ENCODE measurements around the gene TTLL8. TPM values are rescaled to one million over a fixed set of nuclear protein-coding genes. Genes with fewer than 3 reads are reported as not detected.
"Not testable (repeated sequence)": the region's sequence is repeated elsewhere in the genome, so short reads cannot be mapped to it uniquely, and the experiment has no call there.

The TTLL8 gene
- polyA plus RNA-seq, 1 donor from 2014 or later: not detected

DNA sequence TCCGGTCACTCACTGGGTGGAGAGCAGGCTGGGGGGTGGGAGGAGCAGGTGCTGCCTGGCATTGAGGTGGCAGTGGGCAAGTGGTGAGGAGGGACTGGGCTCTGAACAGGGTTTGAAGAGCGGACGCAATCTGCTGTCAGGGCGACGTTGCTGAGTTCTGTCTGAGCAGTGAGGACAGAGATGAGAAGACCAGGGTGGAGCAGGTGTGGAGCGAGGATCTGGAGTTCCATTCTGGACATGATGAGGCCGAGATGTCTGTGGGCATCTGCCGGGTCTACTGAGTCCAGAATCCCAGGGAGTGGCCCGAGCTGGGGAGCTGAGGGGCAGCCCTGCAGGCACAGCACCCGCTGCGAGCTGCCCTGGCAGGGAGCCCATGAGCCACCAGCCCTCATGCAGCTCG is 29.5 kb upstream of the TTLL8 start:
- no peaks in the 10 kb centered on the region for H3K9me3 ChIP-seq (ENCODE audit: low read length)
- H2AFZ ChIP-seq (ENCODE audit: low read depth, low read length): no peak overlapping the region
- no peaks in the 10 kb centered on the region for H3F3A ChIP-seq (ENCODE audit: insufficient read depth, low read length, poor library complexity, severe bottlenecking)
- no peak for TF ChIP-seq EZH2 (IDR thresholded peaks at IDR 0.05; ENCODE audit: borderline replicate concordance, insufficient read depth, low read length, poor library complexity, severe bottlenecking)
- TF ChIP-seq, protein P1, sequence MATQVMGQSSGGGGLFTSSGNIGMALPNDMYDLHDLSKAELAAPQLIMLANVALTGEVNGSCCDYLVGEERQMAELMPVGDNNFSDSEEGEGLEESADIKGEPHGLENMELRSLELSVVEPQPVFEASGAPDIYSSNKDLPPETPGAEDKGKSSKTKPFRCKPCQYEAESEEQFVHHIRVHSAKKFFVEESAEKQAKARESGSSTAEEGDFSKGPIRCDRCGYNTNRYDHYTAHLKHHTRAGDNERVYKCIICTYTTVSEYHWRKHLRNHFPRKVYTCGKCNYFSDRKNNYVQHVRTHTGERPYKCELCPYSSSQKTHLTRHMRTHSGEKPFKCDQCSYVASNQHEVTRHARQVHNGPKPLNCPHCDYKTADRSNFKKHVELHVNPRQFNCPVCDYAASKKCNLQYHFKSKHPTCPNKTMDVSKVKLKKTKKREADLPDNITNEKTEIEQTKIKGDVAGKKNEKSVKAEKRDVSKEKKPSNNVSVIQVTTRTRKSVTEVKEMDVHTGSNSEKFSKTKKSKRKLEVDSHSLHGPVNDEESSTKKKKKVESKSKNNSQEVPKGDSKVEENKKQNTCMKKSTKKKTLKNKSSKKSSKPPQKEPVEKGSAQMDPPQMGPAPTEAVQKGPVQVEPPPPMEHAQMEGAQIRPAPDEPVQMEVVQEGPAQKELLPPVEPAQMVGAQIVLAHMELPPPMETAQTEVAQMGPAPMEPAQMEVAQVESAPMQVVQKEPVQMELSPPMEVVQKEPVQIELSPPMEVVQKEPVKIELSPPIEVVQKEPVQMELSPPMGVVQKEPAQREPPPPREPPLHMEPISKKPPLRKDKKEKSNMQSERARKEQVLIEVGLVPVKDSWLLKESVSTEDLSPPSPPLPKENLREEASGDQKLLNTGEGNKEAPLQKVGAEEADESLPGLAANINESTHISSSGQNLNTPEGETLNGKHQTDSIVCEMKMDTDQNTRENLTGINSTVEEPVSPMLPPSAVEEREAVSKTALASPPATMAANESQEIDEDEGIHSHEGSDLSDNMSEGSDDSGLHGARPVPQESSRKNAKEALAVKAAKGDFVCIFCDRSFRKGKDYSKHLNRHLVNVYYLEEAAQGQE (IDR thresholded peaks at IDR 0.05; ENCODE audit: borderline replicate concordance): no peak
- no peak for TF ChIP-seq MXI1 (conservative IDR thresholded peaks at IDR 0.05; ENCODE audit: poor library complexity, severe bottlenecking)
- TF ChIP-seq EP300 (conservative IDR thresholded peaks at IDR 0.05; ENCODE audit: poor library complexity, severe bottlenecking): no peak
- TF ChIP-seq, protein P2, sequence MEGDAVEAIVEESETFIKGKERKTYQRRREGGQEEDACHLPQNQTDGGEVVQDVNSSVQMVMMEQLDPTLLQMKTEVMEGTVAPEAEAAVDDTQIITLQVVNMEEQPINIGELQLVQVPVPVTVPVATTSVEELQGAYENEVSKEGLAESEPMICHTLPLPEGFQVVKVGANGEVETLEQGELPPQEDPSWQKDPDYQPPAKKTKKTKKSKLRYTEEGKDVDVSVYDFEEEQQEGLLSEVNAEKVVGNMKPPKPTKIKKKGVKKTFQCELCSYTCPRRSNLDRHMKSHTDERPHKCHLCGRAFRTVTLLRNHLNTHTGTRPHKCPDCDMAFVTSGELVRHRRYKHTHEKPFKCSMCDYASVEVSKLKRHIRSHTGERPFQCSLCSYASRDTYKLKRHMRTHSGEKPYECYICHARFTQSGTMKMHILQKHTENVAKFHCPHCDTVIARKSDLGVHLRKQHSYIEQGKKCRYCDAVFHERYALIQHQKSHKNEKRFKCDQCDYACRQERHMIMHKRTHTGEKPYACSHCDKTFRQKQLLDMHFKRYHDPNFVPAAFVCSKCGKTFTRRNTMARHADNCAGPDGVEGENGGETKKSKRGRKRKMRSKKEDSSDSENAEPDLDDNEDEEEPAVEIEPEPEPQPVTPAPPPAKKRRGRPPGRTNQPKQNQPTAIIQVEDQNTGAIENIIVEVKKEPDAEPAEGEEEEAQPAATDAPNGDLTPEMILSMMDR (IDR thresholded peaks at IDR 0.05; ENCODE audit: poor library complexity, severe bottlenecking): no peak
- no peak for TF ChIP-seq SMC3 (conservative IDR thresholded peaks at IDR 0.05; ENCODE audit: poor library complexity)
- no peak for TF ChIP-seq POLR2AphosphoS5 (IDR thresholded peaks at IDR 0.05)
- no peak for TF ChIP-seq RAD21 (conservative IDR thresholded peaks at IDR 0.05)
- TF ChIP-seq TAF1 (IDR thresholded peaks at IDR 0.05; ENCODE audit: low read depth): no peak
- no peaks in the 10 kb centered on the region for H3K9me2 ChIP-seq (ENCODE audit: insufficient read depth, low read length)
- no peaks in the 10 kb centered on the region for H3K79me2 ChIP-seq (replicated peaks; ENCODE audit: insufficient read depth, low read length)
- no peak overlapping the region for H3K9ac ChIP-seq (ENCODE audit: low read length)
- no peak overlapping the region for H3K4me3 ChIP-seq (ENCODE audit: low read length)
- no peak overlapping the region for H3K27ac ChIP-seq (ENCODE audit: low read length)
- H3K4me2 ChIP-seq (ENCODE audit: low read length): no peak overlapping the region
- H3K27me3 ChIP-seq (ENCODE audit: insufficient read depth, low read depth, low read length): no peaks in the 10 kb centered on the region
- H3K36me3 ChIP-seq (ENCODE audit: insufficient read depth, low read length): no peaks in the 10 kb centered on the region
- no peaks in the 10 kb centered on the region for H4K20me1 ChIP-seq (ENCODE audit: insufficient read depth)

DNA sequence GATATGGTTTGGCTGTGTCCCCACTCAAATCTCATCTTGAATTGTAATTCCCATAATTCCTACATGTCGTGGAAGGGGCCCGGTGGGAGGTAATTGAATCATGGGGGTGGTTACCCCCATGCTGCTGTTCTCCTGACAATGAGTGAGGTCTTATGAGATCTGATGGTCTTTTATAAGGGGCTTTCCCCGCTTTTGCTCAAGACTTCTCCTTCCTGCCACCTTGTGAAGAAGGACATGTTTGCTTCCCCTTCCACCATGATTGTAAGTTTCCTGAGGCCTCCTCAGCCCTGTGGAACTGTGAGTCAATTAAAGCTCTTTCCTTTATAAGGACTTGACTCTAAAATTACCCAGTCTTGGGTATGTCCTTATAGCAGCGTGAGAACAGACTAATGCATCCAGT is 28.9 kb upstream of the TTLL8 start:
- H3K27ac ChIP-seq (ENCODE audit: low read length); H3K79me2 ChIP-seq (replicated peaks; ENCODE audit: insufficient read depth, low read length); H3K4me2 ChIP-seq (ENCODE audit: low read length); H3F3A ChIP-seq (ENCODE audit: insufficient read depth, low read length, poor library complexity, severe bottlenecking); H2AFZ ChIP-seq (ENCODE audit: low read depth, low read length); H3K9me2 ChIP-seq (ENCODE audit: insufficient read depth, low read length); H3K36me3 ChIP-seq (ENCODE audit: insufficient read depth, low read length); H3K9me3 ChIP-seq (ENCODE audit: low read length); H3K9ac ChIP-seq (ENCODE audit: low read length); H3K4me3 ChIP-seq (ENCODE audit: low read length); H3K27me3 ChIP-seq (ENCODE audit: insufficient read depth, low read depth, low read length); H4K20me1 ChIP-seq (ENCODE audit: insufficient read depth): not testable (repeated sequence)

DNA sequence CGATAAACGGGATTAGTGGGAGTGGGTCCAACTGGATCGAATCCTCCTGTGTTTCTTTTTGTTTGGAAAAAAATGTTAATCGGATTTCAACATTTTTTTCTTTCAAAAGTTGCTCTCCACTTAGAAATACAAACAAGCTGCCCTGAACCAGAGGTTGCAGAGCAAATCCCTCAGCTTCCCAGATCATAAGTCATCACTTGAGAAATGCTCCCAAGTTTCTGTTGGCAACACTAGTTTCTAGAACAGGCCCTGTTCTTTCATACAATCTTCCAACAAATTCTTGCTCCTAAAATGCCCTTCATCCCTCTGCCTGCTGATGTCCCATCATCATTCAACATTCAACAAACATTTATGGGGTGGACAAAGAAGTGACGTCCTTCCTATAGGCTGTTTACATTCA is 28.4 kb upstream of the TTLL8 start:
- Histone ChIP-seq H3K27me3 (ENCODE audit: insufficient read depth, low read depth, low read length) (no peaks in the 10 kb centered on the region), H3K4me3 (ENCODE audit: low read length) (no peak overlapping the region), H3K36me3 (ENCODE audit: insufficient read depth, low read length) (no peaks in the 10 kb centered on the region), H3K9ac (ENCODE audit: low read length) (no peak overlapping the region), H3K9me2 (ENCODE audit: insufficient read depth, low read length) (no peaks in the 10 kb centered on the region), H3K79me2 (replicated peaks; ENCODE audit: insufficient read depth, low read length) (no peaks in the 10 kb centered on the region), H3K27ac (ENCODE audit: low read length) (no peak overlapping the region), H3F3A (ENCODE audit: insufficient read depth, low read length, poor library complexity, severe bottlenecking) (no peaks in the 10 kb centered on the region), H3K9me3 (ENCODE audit: low read length) (no peaks in the 10 kb centered on the region), H2AFZ (ENCODE audit: low read depth, low read length) (no peak overlapping the region), H3K4me2 (ENCODE audit: low read length) (no peak overlapping the region), H4K20me1 (ENCODE audit: insufficient read depth) (no peaks in the 10 kb centered on the region)
- TF ChIP-seq EZH2 (IDR thresholded peaks at IDR 0.05; ENCODE audit: borderline replicate concordance, insufficient read depth, low read length, poor library complexity, severe bottlenecking) (no peak), EP300 (conservative IDR thresholded peaks at IDR 0.05; ENCODE audit: poor library complexity, severe bottlenecking) (no peak), SMC3 (conservative IDR thresholded peaks at IDR 0.05; ENCODE audit: poor library complexity) (no peak), POLR2AphosphoS5 (IDR thresholded peaks at IDR 0.05) (no peak), TAF1 (IDR thresholded peaks at IDR 0.05; ENCODE audit: low read depth) (no peak)
- TF ChIP-seq, protein P1 (IDR thresholded peaks at IDR 0.05; ENCODE audit: borderline replicate concordance): no peak
